HG03575 (cell line): ENCODE data around the gene PRDM8.
"Not testable (repeated sequence)": the region's sequence is repeated elsewhere in the genome, so short reads cannot be mapped to it uniquely, and the experiment has no call there.

Experiments used
- ATAC-seq: cut with Tn5 transposase; IDR thresholded peaks from one replicate; pipeline ENCODE4 v1.9.1; 2021; ENCODE audit not compliant: unreplicated experiment, insufficient number of reproducible peaks, low FRiP score; ENCODE audit errors: extremely low read depth

PRDM8 gene

GRCh38 chr4:80215449-80216052, 18.2 kb downstream of the PRDM8 start:
- no peak for ATAC-seq

GRCh38 chr4:80216100-80216761, 18.9 kb downstream of the PRDM8 start:
- no peak for ATAC-seq

- ATAC-seq, result no peak
Measured at GRCh38 chr4:80219301-80220025, 22.2 kb downstream of the PRDM8 start.

- ATAC-seq, result no peak
Measured at GRCh38 chr4:80220711-80221110, 23.4 kb downstream of the PRDM8 start.

GRCh38 chr4:80221161-80221560, 23.9 kb downstream of the PRDM8 start:
- ATAC-seq, result no peak

- ATAC-seq, result no peak
Measured at GRCh38 chr4:80225595-80225994, 28.3 kb downstream of the PRDM8 start.

- no peak for ATAC-seq
Measured at GRCh38 chr4:80226094-80226493, 28.8 kb downstream of the PRDM8 start.

- ATAC-seq, result no peak
Measured at GRCh38 chr4:80228460-80228859, 31.2 kb downstream of the PRDM8 start.

GRCh38 chr4:80229128-80229527, 31.8 kb downstream of the PRDM8 start:
- no peak for ATAC-seq

GRCh38 chr4:80229590-80229989, 32.3 kb downstream of the PRDM8 start:
- ATAC-seq, result peak; percentile 86

GRCh38 chr4:80231180-80231579, 33.9 kb downstream of the PRDM8 start:
- ATAC-seq, result no peak

- ATAC-seq, result no peak
Measured at GRCh38 chr4:80232707-80233370, 35.5 kb downstream of the PRDM8 start.

- no peak for ATAC-seq
Measured at GRCh38 chr4:80233390-80233789, 36.1 kb downstream of the PRDM8 start.

- no peak for ATAC-seq
Measured at GRCh38 chr4:80235451-80235850, 38.1 kb downstream of the PRDM8 start.

GRCh38 chr4:80237992-80238391, 40.7 kb downstream of the PRDM8 start:
- no peak for ATAC-seq

- no peak for ATAC-seq
Measured at GRCh38 chr4:80239480-80240150, 42.3 kb downstream of the PRDM8 start.

GRCh38 chr4:80240976-80241375, 43.7 kb downstream of the PRDM8 start:
- ATAC-seq, result no peak

- no peak for ATAC-seq
Measured at GRCh38 chr4:80243274-80244018, 46.1 kb downstream of the PRDM8 start.

GRCh38 chr4:80247484-80247883, 50.2 kb downstream of the PRDM8 start:
- ATAC-seq, result not testable (repeated sequence)
